SK-N-SH (cell line): ENCODE data around the gene TFG. TPM values are rescaled to one million over a fixed set of nuclear protein-coding genes. Genes with fewer than 3 reads are reported as not detected.

Source experiments
- CTCF ChIA-PET: fragments of 300-600, 350-600 bp; formaldehyde crosslinking; extraction: SDS; loops from one replicate; lab custom pipeline; 2021; lab: Yijun Ruan, JAX
- POLR2A ChIA-PET: fragments of 350-600 bp; sonication (Branson Sonifier 250); formaldehyde crosslinking; extraction: SDS; loops from one replicate; lab custom pipeline; 2020; ENCODE audit warnings: antibody characterized with exemption, inconsistent platforms; lab: Yijun Ruan, JAX
- DNase-seq: peaks from one replicate; pipeline ENCODE4 v3.0.0; 2012
- H2AFZ ChIP-seq: fragments of 200-600 bp; sonication (generic); 2 replicates; pipeline ENCODE4 v1.8.1; 2016; ENCODE audit warnings: antibody characterized with exemption, mild to moderate bottlenecking, low read depth
- H3F3A ChIP-seq: fragments of 200-600 bp; sonication (generic); replicated peaks from 2 replicates; pipeline ENCODE3; 2016; ENCODE audit warnings: antibody characterized with exemption, mild to moderate bottlenecking; ENCODE audit not compliant: insufficient read depth
- H3K27ac ChIP-seq, 2 experiments: fragments of 200-500 bp in 1 of 2; fragments of 200-600 bp in 1 of 2; sonication (Bioruptor generic) in 1 of 2; sonication (generic), shearing (Covaris generic) in 1 of 2; 2 replicates each; pipeline versions ENCODE4 v1.5.1 to v1.6.1; 2014 to 2016; ENCODE audit warnings: low read depth in 2 of 2, inconsistent platforms in 1 of 2, low read length in 1 of 2, mild to moderate bottlenecking in 1 of 2, mixed read lengths in 1 of 2
- H3K27me3 ChIP-seq: fragments of 200-600 bp; sonication (generic), shearing (Covaris generic); 2 replicates; pipeline ENCODE4 v1.6.1; 2016; ENCODE audit warnings: mixed run types; ENCODE audit not compliant: insufficient read depth
- H3K36me3 ChIP-seq, 2 experiments: fragments of 200-500 bp in 1 of 2; fragments of 200-600 bp in 1 of 2; sonication (Bioruptor generic) in 1 of 2; sonication (generic) in 1 of 2; replicated peaks in 1 of 2; 2 replicates each; pipeline versions ENCODE3 to v1.5.1; 2014 to 2016; ENCODE audit warnings: low read length in 1 of 2, mild to moderate bottlenecking in 1 of 2; ENCODE audit not compliant: insufficient read depth in 2 of 2, control insufficient read depth in 1 of 2
- H3K4me1 ChIP-seq, 2 experiments: fragments of 200-500 bp in 1 of 2; fragments of 200-600 bp in 1 of 2; sonication (Bioruptor generic) in 1 of 2; sonication (generic), shearing (Covaris generic) in 1 of 2; 2 replicates each; pipeline versions ENCODE4 v1.5.1 to v1.6.1; 2014 to 2016; ENCODE audit warnings: low read depth in 1 of 2, low read length in 1 of 2, mixed run types in 1 of 2; ENCODE audit not compliant: insufficient read depth in 2 of 2, control insufficient read depth in 1 of 2
- H3K4me2 ChIP-seq: fragments of 200-600 bp; sonication (generic), shearing (Covaris generic); 2 replicates; pipeline ENCODE4 v1.6.1; 2017; ENCODE audit warnings: mixed run types
- H3K4me3 ChIP-seq, 2 experiments: fragments of 200-500 bp in 1 of 2; fragments of 200-600 bp in 1 of 2; sonication (Bioruptor generic) in 1 of 2; sonication (generic), shearing (Covaris generic) in 1 of 2; 2 replicates each; pipeline versions ENCODE4 v1.5.1 to v1.8.1; 2014 to 2016; ENCODE audit warnings: low read depth in 2 of 2, inconsistent platforms in 1 of 2, low read length in 1 of 2, mild to moderate bottlenecking in 1 of 2, mixed read lengths in 1 of 2, moderate library complexity in 1 of 2
- H3K79me2 ChIP-seq: fragments of 200-600 bp; sonication (generic); 2 replicates; pipeline ENCODE4 v1.8.1; 2017; ENCODE audit warnings: mild to moderate bottlenecking; ENCODE audit not compliant: insufficient read depth
- H3K9ac ChIP-seq: fragments of 200-600 bp; sonication (generic); 2 replicates; pipeline ENCODE4 v1.6.1; 2017; ENCODE audit warnings: mixed run types
- H3K9me2 ChIP-seq: fragments of 200-600 bp; sonication (generic); 2 replicates; pipeline ENCODE4 v1.6.1; 2017; ENCODE audit warnings: mixed run types
- H3K9me3 ChIP-seq: fragments of 200-600 bp; sonication (generic); 2 replicates; pipeline ENCODE4 v1.6.1; 2017; ENCODE audit warnings: mixed run types, mild to moderate bottlenecking, moderate library complexity
- H4K20me1 ChIP-seq: fragments of 200-600 bp; sonication (generic); 2 replicates; pipeline ENCODE4 v1.6.1; 2017; ENCODE audit warnings: mild to moderate bottlenecking, mixed run types; ENCODE audit not compliant: insufficient read depth
- FOXJ3 ChIP-seq: sonication (generic); formaldehyde crosslinking; IDR thresholded peaks from 2 replicates; pipeline ENCODE4 v1.5.1; 2020; ENCODE audit warnings: mild to moderate bottlenecking, missing genetic modification reagents
- FOXM1 ChIP-seq: IDR thresholded peaks from 2 replicates; pipeline ENCODE4 v1.4.0; 2012; ENCODE audit warnings: low read depth, mild to moderate bottlenecking
- IRF3 ChIP-seq: fragments of 150-350 bp; IDR thresholded peaks from 2 replicates; pipeline ENCODE4 v1.6.1; 2016; ENCODE audit warnings: mild to moderate bottlenecking, low read depth, low read length
- NFIC ChIP-seq: IDR thresholded peaks from 2 replicates; pipeline ENCODE4 v1.4.0; 2012; ENCODE audit warnings: borderline replicate concordance
- NRF1 ChIP-seq: IDR thresholded peaks from 2 replicates; pipeline ENCODE4 v1.6.1; 2012; ENCODE audit warnings: low read depth, mild to moderate bottlenecking, low read length
- POLR2AphosphoS5 ChIP-seq: IDR thresholded peaks from 2 replicates; pipeline ENCODE4 v1.6.1; 2012; ENCODE audit warnings: low read depth, low read length
- RAD21 ChIP-seq: IDR thresholded peaks from 2 replicates; pipeline ENCODE4 v1.6.1; 2012; ENCODE audit warnings: mild to moderate bottlenecking, low read length
- RFX5 ChIP-seq: IDR thresholded peaks from 2 replicates; pipeline ENCODE4 v1.6.1; 2012; ENCODE audit warnings: mild to moderate bottlenecking, improper control_type of control experiment, low read length
- RXRA ChIP-seq: IDR thresholded peaks from 2 replicates; pipeline ENCODE4 v1.4.0; 2012; ENCODE audit warnings: low read depth, mild to moderate bottlenecking, borderline replicate concordance
- TAF1 ChIP-seq: IDR thresholded peaks from 2 replicates; pipeline ENCODE4 v1.6.1; 2012; ENCODE audit warnings: low read depth, mild to moderate bottlenecking, low read length, moderate library complexity, borderline replicate concordance
- TEAD4 ChIP-seq: IDR thresholded peaks from 2 replicates; pipeline ENCODE4 v1.4.0; 2012; ENCODE audit warnings: mild to moderate bottlenecking, borderline replicate concordance; ENCODE audit not compliant: insufficient read depth
- USF1 ChIP-seq: IDR thresholded peaks from 2 replicates; pipeline ENCODE4 v1.4.0; 2012; ENCODE audit warnings: low read depth, borderline replicate concordance
- WGBS: methylation state at CpG from one replicate; pipeline ENCODE4 v1.1.6; 2017; ENCODE audit warnings: low lambda C conversion rate; 5-methylcytosine and 5-hydroxymethylcytosine counted together
- polyA plus RNA-seq, 3 experiments: library from polyadenylated mRNA; depleted of rRNA; stranded (reverse); fragments of >200 nt; gene quantifications; 2 replicates each; pipeline ENCODE4 v1.2.3, GENCODE V29; 2012
- TF ChIP-seq, protein P1 (sequence below): IDR thresholded peaks from 2 replicates; pipeline ENCODE4; 2012
- TF ChIP-seq, protein P2 (sequence below): fragments of 200-600 bp; sonication (generic); IDR thresholded peaks from 2 replicates; pipeline ENCODE4 v1.6.1; 2017; ENCODE audit warnings: antibody characterized with exemption, mild to moderate bottlenecking, moderate library complexity
- TF ChIP-seq, protein P3 (sequence below): fragments of 150-350 bp; IDR thresholded peaks from 2 replicates; pipeline ENCODE4 v1.6.1; 2017; ENCODE audit warnings: antibody characterized with exemption, low read length, low read depth, borderline replicate concordance

Gene TFG
- polyA plus RNA-seq, 1 of the 3 experiments (the other 2 are of a cell fraction), result 83.1 TPM

GRCh38 chr3:100776097-100776729, 66.9 kb downstream of the TFG start:
- Histone ChIP-seq H3K79me2 (no peaks in the 10 kb centered on the region), H3K4me3 (no peak overlapping the region), H3K9me3 (no peaks in the 10 kb centered on the region), H3K36me3 (no peaks in the 10 kb centered on the region), H4K20me1 (no peaks in the 10 kb centered on the region), H3K4me2 (no peak overlapping the region), H3F3A (no peaks in the 10 kb centered on the region), H3K27ac (no peak overlapping the region), H3K27me3 (no peaks in the 10 kb centered on the region)
- 94% methylated on average over 2 of the region's 2 CpGs for WGBS
- POLR2A ChIA-PET, result no interaction called here
- no peak for DNase-seq
- CTCF ChIA-PET, result no interaction called here
- TF ChIP-seq, protein P1, sequence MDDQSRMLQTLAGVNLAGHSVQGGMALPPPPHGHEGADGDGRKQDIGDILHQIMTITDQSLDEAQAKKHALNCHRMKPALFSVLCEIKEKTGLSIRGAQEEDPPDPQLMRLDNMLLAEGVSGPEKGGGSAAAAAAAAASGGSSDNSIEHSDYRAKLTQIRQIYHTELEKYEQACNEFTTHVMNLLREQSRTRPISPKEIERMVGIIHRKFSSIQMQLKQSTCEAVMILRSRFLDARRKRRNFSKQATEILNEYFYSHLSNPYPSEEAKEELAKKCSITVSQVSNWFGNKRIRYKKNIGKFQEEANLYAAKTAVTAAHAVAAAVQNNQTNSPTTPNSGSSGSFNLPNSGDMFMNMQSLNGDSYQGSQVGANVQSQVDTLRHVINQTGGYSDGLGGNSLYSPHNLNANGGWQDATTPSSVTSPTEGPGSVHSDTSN, result no peak
- TF ChIP-seq NRF1 (no peak), RFX5 (no peak), RXRA (no peak), TAF1 (no peak), IRF3 (no peak), USF1 (no peak), RAD21 (no peak), NFIC (no peak), FOXM1 (no peak), TEAD4 (no peak), POLR2AphosphoS5 (no peak), FOXJ3 (no peak)
- TF ChIP-seq, protein P2, sequence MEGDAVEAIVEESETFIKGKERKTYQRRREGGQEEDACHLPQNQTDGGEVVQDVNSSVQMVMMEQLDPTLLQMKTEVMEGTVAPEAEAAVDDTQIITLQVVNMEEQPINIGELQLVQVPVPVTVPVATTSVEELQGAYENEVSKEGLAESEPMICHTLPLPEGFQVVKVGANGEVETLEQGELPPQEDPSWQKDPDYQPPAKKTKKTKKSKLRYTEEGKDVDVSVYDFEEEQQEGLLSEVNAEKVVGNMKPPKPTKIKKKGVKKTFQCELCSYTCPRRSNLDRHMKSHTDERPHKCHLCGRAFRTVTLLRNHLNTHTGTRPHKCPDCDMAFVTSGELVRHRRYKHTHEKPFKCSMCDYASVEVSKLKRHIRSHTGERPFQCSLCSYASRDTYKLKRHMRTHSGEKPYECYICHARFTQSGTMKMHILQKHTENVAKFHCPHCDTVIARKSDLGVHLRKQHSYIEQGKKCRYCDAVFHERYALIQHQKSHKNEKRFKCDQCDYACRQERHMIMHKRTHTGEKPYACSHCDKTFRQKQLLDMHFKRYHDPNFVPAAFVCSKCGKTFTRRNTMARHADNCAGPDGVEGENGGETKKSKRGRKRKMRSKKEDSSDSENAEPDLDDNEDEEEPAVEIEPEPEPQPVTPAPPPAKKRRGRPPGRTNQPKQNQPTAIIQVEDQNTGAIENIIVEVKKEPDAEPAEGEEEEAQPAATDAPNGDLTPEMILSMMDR, result no peak
- TF ChIP-seq, protein P3, sequence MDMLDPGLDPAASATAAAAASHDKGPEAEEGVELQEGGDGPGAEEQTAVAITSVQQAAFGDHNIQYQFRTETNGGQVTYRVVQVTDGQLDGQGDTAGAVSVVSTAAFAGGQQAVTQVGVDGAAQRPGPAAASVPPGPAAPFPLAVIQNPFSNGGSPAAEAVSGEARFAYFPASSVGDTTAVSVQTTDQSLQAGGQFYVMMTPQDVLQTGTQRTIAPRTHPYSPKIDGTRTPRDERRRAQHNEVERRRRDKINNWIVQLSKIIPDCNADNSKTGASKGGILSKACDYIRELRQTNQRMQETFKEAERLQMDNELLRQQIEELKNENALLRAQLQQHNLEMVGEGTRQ, result no peak
- TF ChIP-seq, all 33 proteins: peak for 0
- Histone ChIP-seq H2AFZ (no peak overlapping the region), H3K4me1 (no peaks in the 10 kb centered on the region), H3K9me2 (no peaks in the 10 kb centered on the region), H3K9ac (no peak overlapping the region)
